HG03521 (cell line): ENCODE measurements around the gene WDR62.
"Not testable (repeated sequence)": the region's sequence is repeated elsewhere in the genome, so short reads cannot be mapped to it uniquely, and the experiment has no call there.

Experiments
- ATAC-seq: cut with Tn5 transposase; IDR thresholded peaks from one replicate; pipeline ENCODE4 v1.9.1; 2021; ENCODE audit warnings: mild to moderate bottlenecking, moderate library complexity; ENCODE audit not compliant: unreplicated experiment

WDR62 gene

DNA sequence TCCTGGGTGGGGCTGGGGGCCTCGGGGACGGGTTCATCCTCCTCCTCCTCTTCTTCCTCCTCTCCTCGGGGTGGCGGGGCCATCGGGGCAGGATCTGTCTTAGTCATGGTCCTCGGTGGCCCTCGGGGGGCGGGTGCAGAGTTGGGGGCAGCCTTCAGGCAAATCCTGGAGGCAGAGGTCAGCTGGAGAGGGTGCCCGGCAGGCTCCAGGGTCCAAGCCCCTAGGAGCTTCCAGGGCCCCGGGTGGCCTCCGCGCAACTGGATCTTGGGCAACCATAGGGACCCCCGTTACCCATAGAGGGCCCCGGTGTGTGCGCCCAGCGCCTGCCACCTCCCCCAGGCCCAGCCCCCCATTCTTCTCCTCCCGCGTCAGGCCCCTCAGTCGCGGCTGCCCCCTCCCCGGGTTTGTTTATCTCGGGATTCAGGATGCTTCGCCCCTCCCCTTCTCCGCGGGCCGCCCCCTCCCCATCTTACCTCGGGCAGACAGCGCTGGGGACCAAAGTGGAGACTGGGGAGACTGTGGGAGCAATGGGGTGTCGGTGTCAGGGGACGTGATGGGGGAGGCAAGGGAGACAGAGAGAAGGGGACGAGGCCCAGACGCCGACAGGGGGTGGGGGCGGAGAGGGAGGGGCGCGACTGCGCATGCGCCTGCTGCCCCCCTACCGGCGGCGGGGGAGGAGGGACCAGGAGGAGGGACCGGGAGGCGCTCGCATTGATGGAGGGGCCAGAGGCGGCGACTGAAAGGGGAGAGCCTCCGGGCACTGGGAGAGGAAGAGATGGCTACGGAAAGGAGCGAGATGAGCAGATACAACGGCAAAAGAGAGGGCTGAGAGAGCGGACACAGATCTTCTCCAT is 22.2 kb upstream of the WDR62 start, which contains the start of gene CLIP3:
Gene CLIP3, minus strand, starts transcription at position 623 of the 854 bp plus-strand sequence. Its CDS starts 516 bp downstream, at position 107.
- no peak for ATAC-seq

GRCh38 chr19:36040495-36040894 is 14.2 kb upstream of the WDR62 start:
- no peak for ATAC-seq

GRCh38 chr19:36041092-36041491 is 13.6 kb upstream of the WDR62 start:
- not testable (repeated sequence) for ATAC-seq

- ATAC-seq: no peak
Observed at GRCh38 chr19:36041831-36042230, 12.9 kb upstream of the WDR62 start.

DNA sequence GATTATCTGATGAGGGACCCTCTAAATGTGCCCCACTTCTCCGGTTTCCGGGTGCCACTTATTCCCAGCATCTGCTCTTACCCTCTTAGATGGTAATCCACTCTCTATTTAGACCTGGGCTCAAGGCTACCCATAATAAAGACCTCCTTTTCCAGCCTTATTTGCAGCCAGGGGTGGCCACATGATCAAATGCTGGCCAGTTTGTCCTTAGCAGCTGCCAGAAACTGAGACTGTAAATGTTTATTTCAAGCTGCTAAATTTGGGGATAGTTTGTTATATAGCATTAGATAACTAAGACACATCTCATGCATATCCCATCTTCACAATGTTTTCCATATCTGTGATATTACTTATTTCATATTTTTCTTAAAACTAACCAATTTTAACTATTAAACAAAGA is 10.7 kb upstream of the WDR62 start:
- no peak for ATAC-seq

DNA sequence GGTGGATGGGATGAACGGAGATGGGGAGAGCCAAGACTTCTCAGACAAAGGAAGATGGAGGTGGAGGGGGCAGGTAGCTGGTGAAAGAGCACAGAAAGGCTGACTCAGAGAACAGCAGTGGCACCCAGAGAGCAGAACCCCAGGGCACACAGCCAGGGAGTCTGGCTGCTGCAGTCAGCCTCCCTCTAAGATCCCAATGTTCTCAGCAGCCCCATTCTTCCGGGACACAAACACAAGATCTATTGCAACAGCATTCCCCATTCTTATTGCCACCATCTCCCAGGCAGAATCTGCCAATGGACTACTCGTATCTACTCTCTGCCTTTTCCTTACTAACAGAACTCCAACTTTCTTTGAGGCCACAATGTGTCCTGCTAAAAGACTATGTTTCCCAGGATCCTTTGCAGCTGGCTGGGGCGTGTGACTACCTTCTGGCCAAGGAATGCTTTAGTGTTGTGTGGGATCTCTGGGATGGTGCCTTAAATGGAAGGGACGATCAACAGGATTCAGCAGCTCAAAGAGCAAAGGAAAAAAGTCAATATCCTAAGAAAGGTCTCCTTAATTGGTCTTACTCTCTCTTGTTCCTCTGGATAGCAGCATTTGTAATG is 8.2 kb upstream of the WDR62 start:
- ATAC-seq: no peak

DNA sequence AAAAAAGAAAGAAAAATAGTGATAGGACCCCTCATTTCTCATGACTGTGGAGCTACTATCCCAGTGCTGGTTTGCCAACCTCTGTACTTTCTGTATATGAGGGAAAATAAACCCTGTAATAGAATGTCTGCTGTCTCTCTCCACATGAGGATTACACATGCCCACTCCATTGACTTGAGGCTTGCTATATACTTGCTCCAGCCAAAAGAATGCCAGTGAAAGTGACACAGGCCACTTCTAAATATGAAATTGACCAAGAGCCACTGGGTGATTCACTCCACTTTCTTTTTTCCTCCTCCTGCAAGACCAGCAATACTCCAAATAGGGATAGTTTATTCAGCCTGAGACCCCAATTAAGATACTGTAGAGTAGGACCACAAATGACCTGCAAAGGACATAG is 6.9 kb upstream of the WDR62 start:
- ATAC-seq: no peak

DNA sequence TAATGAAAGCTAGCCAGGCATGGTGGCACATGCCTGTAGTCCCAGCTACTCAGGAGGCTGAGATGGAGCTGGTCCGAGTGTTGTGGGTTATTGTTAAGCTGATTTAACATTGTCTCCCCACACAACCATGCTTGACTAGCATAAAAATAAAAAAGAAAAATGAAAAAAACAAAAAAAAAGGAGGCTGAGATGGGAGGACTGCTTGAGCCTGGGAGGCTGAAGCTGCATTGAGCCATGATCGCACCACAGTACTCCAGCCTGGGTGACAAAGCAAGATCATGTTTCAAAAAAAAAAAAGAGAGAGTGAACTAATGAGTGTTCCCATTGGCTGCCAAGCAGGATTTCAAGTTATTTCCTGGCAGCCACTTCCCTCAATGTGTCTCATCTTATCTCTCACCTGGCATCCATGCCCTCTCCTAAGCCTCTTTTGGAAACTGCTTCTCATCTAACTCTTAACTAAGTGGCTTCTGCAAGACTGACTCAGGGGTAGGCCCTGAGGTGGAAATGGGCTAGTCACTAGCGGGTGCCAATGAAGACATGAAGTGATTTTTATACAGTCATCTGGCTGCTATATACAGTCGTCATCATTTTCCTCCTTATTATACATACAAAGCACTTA is 5.5 kb upstream of the WDR62 start:
- ATAC-seq: no peak

DNA sequence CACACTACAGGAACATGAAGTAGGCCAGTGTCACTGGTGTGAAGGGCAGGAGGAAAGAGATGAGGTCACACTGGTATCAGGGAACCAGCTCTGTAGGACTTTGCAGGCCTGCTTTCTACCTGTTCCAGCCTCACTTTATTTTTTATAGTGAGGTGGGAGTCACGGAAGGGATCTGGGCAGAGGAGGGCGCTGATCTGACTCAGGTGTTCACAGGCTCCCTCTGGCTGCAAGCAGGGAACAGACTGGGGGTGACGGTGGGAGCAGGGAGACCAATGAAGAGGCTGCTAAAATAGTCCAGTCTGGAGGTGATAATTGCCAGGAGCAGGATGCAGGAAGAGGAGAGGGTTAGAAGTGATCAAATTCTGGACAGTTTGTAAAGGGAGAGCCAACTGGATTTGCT is 3.5 kb upstream of the WDR62 start:
- ATAC-seq: no peak

DNA sequence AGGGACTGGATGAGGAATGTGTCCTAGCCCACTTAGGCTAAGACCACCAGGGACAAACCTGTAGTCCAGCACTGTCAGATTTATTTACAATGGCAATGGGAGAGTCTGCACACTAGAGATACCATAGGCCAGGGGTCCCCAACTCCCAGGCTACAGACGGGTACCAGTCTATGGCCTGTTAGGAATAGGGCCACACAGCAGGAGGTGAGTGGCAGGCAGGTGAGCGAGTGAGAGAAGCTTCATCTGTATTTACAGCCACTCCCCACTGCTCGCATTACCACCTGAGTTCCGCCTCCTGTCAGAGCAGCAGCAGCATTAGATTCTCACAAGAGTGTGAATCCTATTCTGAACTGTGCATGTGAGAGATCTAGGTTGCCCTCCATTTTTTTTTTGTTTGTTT is 3.1 kb upstream of the WDR62 start:
- ATAC-seq: no peak

DNA sequence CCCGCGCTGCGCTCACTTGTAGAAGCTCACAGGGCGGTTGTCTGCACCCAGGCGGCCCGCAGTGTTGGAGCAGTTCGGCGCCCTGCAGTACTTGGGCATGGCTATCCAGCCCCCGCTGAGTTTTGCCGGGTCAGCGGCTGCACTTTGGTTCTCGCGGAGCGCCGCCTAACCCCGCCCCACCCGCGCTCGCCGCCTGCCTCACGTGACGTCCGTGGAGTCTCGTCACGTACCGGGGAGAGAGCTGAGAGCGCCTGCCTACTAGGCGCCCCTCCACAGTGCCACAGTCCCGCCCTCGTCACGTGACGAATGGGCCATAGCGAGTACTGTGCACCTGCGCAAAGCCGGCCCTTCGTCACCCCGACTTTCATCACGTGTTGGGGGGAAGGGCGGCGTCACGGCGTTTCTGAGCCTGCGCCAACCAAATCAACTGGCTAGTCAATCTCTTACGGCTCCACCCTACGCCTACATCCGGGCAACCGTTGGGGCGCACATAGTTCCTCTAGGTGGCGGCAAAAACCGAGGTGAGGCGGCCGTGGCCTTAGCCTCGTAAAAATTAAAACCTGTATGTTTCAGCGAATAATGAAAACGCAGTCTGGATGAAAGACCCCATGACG is 471 bp upstream of the WDR62 start, which contains the start of gene THAP8:
Gene THAP8, minus strand, starts transcription at position 167 of the 614 bp plus-strand sequence. Its CDS starts 68 bp downstream, at position 99.
- peak; percentile 82 for ATAC-seq

- no peak for ATAC-seq
Observed at GRCh38 chr19:36058481-36059179, 3.9 kb downstream of the WDR62 start.

DNA sequence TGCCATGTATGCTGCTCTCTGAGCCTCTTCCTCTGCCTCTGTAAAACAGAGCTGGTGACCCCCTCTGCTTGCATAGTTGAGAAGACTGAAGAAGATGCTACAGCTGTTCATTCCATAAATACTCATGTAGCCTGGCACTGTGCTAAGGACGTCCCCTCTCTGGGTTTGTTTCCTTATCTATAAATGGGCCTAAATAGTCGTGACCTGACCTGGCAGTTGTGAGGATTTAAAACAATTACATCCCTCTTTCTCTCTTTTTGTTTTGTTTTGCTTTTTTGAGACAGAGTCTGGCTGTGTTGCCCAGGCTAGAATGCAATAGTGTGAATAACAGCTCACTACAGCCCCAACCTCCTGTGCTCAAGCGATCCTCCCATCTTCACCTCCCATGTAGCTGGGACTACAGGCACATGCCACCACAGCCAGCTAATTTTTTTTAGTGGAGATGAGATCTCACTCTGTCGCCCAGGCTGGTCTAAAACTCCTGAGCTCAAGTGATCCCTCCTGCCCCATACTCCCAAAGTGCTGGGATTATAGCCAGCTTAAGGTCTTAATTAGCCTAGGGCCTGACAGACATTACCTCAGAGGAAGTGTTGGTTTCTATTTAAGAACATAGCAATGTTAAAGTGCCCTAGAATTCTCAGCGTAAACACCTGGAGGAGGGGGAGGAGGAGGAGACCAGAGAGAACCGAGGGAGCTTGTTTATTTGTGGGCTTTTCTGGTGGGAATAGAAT is 4.6 kb downstream of the WDR62 start:
- no peak for ATAC-seq

DNA sequence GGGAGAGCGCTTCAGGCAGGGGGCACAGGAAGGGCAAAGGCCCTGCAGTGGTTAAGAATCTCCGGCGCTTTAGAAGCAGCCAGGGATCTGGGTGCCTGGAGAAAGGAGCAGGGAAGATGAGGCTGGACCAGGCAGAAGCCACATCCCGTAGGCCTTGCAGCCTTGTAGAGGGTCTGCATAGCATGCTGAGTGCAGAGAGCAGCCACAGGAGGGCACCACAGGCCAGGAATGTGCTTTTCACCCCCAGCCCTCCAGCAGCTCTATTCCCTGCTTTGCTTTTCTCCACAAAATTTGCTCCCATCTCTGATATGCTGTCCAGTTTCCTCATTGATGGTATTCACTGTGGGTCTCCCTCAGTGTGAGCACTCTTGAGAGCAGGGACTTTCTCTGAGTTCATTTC is 5.7 kb downstream of the WDR62 start:
- no peak for ATAC-seq

DNA sequence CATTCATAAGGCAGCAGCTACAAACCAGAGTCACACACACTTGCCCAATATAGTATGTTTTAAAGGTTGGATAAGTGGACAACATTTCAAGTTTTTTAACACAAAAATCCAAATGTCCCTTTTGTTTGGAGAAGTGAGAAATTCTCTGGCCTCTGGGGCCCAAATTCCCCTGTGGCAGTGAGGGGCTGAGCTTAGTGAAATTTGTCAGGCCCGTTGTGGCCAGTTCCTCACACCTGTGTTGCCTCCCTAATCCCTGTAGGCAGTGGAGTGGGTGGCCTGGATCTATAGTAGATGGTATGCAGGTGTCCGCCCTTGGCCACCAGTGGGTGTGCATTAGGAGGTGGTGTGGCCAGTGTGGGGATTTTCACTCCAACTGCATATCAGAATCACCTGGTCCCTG is 6.7 kb downstream of the WDR62 start:
- ATAC-seq: no peak

- no peak for ATAC-seq
Observed at GRCh38 chr19:36064826-36065225, 10.1 kb downstream of the WDR62 start.

DNA sequence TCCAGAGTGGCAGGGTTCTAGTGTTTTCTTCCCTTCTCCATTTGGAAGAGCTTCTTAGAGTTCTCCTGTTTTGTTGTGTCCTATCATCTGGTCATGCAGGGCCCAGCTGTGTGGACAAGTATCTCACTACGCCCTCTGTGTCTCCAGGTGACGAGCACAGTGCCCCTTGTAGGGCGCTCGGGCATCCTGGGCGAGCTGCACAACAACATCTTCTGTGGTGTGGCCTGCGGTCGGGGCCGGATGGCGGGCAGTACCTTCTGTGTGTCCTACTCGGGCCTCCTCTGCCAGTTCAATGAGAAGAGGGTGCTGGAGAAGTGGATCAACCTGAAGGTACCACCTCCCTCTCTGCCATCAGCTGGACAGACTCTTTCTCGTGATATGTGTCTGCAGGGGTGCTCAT is 13.0 kb downstream of the WDR62 start:
- no peak for ATAC-seq

GRCh38 chr19:36068810-36069499 is 14.3 kb downstream of the WDR62 start:
- ATAC-seq: not testable (repeated sequence)

DNA sequence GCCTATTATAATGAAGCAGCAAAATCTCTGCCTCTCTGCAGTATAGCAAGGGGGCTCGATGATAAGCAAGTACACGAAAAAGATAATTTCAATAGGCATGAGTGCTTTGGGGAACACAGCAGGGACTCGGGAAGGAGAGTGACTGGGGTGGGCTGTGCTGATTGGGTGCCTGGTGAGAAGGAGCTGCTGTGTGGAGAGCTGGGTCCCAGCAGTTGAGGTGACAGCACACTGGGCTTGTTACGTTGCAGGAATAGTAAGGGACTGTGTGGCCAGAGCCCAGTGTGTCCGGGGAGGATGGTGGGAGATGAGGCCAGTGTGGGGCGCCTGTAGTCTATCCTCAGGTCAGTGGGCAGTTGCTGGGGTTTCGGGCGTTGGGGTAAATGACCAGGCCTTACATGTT is 17.4 kb downstream of the WDR62 start:
- no peak for ATAC-seq
